ENCODE measurements around the gene FHAD1.

DNA sequence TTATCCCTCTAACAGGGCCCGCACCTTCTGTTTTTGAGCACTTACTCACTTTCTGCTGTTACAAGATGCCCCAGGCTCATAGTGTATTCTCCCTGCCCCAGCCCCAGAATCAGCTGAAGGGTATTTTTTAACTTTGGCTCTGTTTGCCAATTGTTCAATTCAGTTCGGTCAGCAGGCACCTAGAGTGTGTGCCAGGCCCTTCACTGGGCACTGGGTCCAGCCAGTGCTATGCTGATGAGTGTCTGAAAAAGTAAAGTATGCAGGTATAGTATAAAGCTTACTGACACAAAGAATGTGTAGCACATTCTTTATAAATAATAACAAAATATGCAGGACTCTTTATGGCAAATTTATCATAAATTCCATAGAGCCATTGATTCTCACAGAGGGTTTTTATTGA lies 35.0 kb downstream of the FHAD1 start:
- TF ChIP-seq POLR2A (IDR thresholded peaks at IDR 0.05; ENCODE audit: low read depth, low read length) (no peak), MYC (IDR thresholded peaks at IDR 0.05; ENCODE audit: low read depth, low read length) (no peak)
- TF ChIP-seq, protein P1, sequence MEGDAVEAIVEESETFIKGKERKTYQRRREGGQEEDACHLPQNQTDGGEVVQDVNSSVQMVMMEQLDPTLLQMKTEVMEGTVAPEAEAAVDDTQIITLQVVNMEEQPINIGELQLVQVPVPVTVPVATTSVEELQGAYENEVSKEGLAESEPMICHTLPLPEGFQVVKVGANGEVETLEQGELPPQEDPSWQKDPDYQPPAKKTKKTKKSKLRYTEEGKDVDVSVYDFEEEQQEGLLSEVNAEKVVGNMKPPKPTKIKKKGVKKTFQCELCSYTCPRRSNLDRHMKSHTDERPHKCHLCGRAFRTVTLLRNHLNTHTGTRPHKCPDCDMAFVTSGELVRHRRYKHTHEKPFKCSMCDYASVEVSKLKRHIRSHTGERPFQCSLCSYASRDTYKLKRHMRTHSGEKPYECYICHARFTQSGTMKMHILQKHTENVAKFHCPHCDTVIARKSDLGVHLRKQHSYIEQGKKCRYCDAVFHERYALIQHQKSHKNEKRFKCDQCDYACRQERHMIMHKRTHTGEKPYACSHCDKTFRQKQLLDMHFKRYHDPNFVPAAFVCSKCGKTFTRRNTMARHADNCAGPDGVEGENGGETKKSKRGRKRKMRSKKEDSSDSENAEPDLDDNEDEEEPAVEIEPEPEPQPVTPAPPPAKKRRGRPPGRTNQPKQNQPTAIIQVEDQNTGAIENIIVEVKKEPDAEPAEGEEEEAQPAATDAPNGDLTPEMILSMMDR (IDR thresholded peaks at IDR 0.05; ENCODE audit: extremely low read depth in 1 of 2, insufficient read depth in 1 of 2, low read depth in 1 of 2, low read length in 2 of 2) = no peak

Data from endothelial cell of umbilical vein (primary cell).